HEK293 (cell line): ENCODE data around the gene FTO.

Experiments
- EGR2 ChIP-seq: fragments of 450-650 bp; formaldehyde crosslinking; IDR thresholded peaks from 2 replicates; pipeline ENCODE4 v1.5.1; 2016; ENCODE audit warnings: low read depth, missing biosample characterization, missing genetic modification characterization
- FEZF1 ChIP-seq: fragments of 450-650 bp; formaldehyde crosslinking; IDR thresholded peaks from 2 replicates; pipeline ENCODE4 v1.5.1; 2016; ENCODE audit warnings: missing biosample characterization, missing genetic modification characterization
- GFI1B ChIP-seq: fragments of 450-650 bp; formaldehyde crosslinking; IDR thresholded peaks from 2 replicates; pipeline ENCODE4 v1.5.1; 2016; ENCODE audit warnings: missing biosample characterization, missing genetic modification characterization
- HOXD13 ChIP-seq: sonication (generic); formaldehyde crosslinking; IDR thresholded peaks from 2 replicates; pipeline ENCODE4 v1.8.0; 2022; ENCODE audit warnings: missing genetic modification reagents, borderline replicate concordance
- KLF8 ChIP-seq: fragments of 450-650 bp; formaldehyde crosslinking; IDR thresholded peaks from 2 replicates; pipeline ENCODE4 v1.5.1; 2016; ENCODE audit warnings: missing biosample characterization, missing genetic modification characterization
- MYNN ChIP-seq: fragments of 450-650 bp; formaldehyde crosslinking; IDR thresholded peaks from 2 replicates; pipeline ENCODE4 v1.5.1; 2016; ENCODE audit warnings: missing biosample characterization, missing genetic modification characterization, borderline replicate concordance
- ZBTB17 ChIP-seq: fragments of 450-650 bp; formaldehyde crosslinking; IDR thresholded peaks from 2 replicates; pipeline ENCODE4 v1.5.1; 2016; ENCODE audit warnings: missing biosample characterization, missing genetic modification characterization
- ZNF138 ChIP-seq: fragments of 450-650 bp; formaldehyde crosslinking; IDR thresholded peaks from 2 replicates; pipeline ENCODE4 v1.5.1; 2016; ENCODE audit warnings: missing biosample characterization, missing genetic modification characterization, borderline replicate concordance
- ZNF157 ChIP-seq: fragments of 450-650 bp; formaldehyde crosslinking; IDR thresholded peaks from 2 replicates; pipeline ENCODE4 v1.5.1; 2016; ENCODE audit warnings: missing biosample characterization, missing genetic modification characterization
- ZNF19 ChIP-seq: fragments of 450-650 bp; formaldehyde crosslinking; IDR thresholded peaks from 2 replicates; pipeline ENCODE4; 2016; ENCODE audit warnings: missing biosample characterization, missing genetic modification characterization, low read depth
- ZNF23 ChIP-seq: fragments of 450-650 bp; formaldehyde crosslinking; IDR thresholded peaks from 2 replicates; pipeline ENCODE4 v1.5.1; 2016; ENCODE audit warnings: missing biosample characterization, missing genetic modification characterization, borderline replicate concordance
- ZNF324 ChIP-seq: fragments of 450-650 bp; formaldehyde crosslinking; IDR thresholded peaks from 2 replicates; pipeline ENCODE4 v1.5.1; 2016; ENCODE audit warnings: missing biosample characterization, missing genetic modification characterization
- ZNF473 ChIP-seq: fragments of 450-650 bp; formaldehyde crosslinking; IDR thresholded peaks from 2 replicates; pipeline ENCODE4 v1.5.1; 2017; ENCODE audit warnings: missing biosample characterization, missing genetic modification characterization
- ZNF510 ChIP-seq: fragments of 450-650 bp; formaldehyde crosslinking; IDR thresholded peaks from 2 replicates; pipeline ENCODE4 v1.5.1; 2018; ENCODE audit warnings: mild to moderate bottlenecking, missing genetic modification characterization, missing biosample characterization; ENCODE audit not compliant: insufficient replicate concordance
- ZNF549 ChIP-seq: fragments of 450-650 bp; IDR thresholded peaks from 2 replicates; pipeline ENCODE4 v1.5.1; 2018; ENCODE audit warnings: missing biosample characterization, missing genetic modification characterization, mild to moderate bottlenecking, inconsistent platforms, moderate library complexity
- ZNF585B ChIP-seq: fragments of 450-650 bp; formaldehyde crosslinking; IDR thresholded peaks from 2 replicates; pipeline ENCODE4 v1.5.1; 2016; ENCODE audit warnings: missing biosample characterization, missing genetic modification characterization
- ZNF610 ChIP-seq: fragments of 450-650 bp; formaldehyde crosslinking; IDR thresholded peaks from 2 replicates; pipeline ENCODE4 v1.5.1; 2016; ENCODE audit warnings: missing biosample characterization, missing genetic modification characterization, borderline replicate concordance
- ZNF629 ChIP-seq: fragments of 450-650 bp; formaldehyde crosslinking; IDR thresholded peaks from 2 replicates; pipeline ENCODE4 v1.5.1; 2017; ENCODE audit warnings: missing biosample characterization, missing genetic modification characterization
- ZSCAN23 ChIP-seq: fragments of 450-650 bp; formaldehyde crosslinking; IDR thresholded peaks from 2 replicates; pipeline ENCODE4 v1.5.1; 2016; ENCODE audit warnings: missing biosample characterization, missing genetic modification characterization
- ZSCAN30 ChIP-seq: fragments of 450-650 bp; IDR thresholded peaks from 2 replicates; pipeline ENCODE4 v1.5.1; 2018; ENCODE audit warnings: missing biosample characterization, mild to moderate bottlenecking, missing genetic modification characterization, moderate library complexity
- TF ChIP-seq, protein P1 (sequence below): fragments of 450-650 bp; formaldehyde crosslinking; IDR thresholded peaks from 2 replicates; pipeline ENCODE4 v1.5.1; 2016; ENCODE audit warnings: missing biosample characterization, missing genetic modification characterization
- TF ChIP-seq, protein P2 (sequence below): fragments of 450-650 bp; formaldehyde crosslinking; conservative IDR thresholded peaks from 2 replicates; pipeline ENCODE4 v1.5.1; 2016; ENCODE audit warnings: low read depth, missing biosample characterization, missing genetic modification characterization
- TF ChIP-seq, protein P3 (sequence below): fragments of 450-650 bp; IDR thresholded peaks from 2 replicates; pipeline ENCODE4 v1.5.1; 2018; ENCODE audit warnings: missing biosample characterization, mild to moderate bottlenecking, missing genetic modification characterization
- TF ChIP-seq, protein P4 (sequence below): fragments of 450-650 bp; formaldehyde crosslinking; IDR thresholded peaks from 2 replicates; pipeline ENCODE4 v1.5.1; 2016; ENCODE audit warnings: missing biosample characterization, missing genetic modification characterization
- TF ChIP-seq, protein P5 (sequence below): fragments of 450-650 bp; formaldehyde crosslinking; IDR thresholded peaks from 2 replicates; pipeline ENCODE4 v1.5.1; 2016; ENCODE audit warnings: missing biosample characterization, missing genetic modification characterization
- TF ChIP-seq, protein P6 (sequence below): fragments of 450-650 bp; formaldehyde crosslinking; IDR thresholded peaks from 2 replicates; pipeline ENCODE4 v1.5.1; 2016; ENCODE audit warnings: missing biosample characterization, missing genetic modification characterization

Gene FTO

DNA sequence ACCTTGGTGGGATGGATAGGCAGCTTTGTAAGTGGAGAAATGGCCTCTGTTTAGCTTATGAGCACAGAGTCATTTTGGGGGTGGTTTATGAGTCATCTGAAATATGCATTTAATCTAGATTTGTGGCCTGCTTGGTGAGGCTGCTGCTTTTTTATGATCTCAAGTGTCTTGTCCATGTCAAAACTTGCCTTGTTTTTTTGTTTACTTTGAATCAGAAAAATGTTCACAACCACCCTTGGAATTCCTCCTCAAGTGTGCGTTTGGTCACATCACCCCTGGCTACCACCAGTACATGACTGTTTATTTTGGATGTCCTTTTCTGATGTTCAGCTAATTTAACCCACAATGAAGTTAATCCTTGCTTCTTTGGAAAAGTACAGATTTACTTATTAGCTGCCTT, 64.6 kb downstream of the FTO start (continued):
- TF ChIP-seq ZNF549 (tag by site-specific recombination) (no peak), ZNF157 (tag by site-specific recombination) (no peak), ZNF473 (tag by site-specific recombination) (no peak), ZSCAN23 (tag by site-specific recombination) (no peak), ZNF23 (tag by site-specific recombination) (no peak), ZNF324 (tag by site-specific recombination) (no peak), GFI1B (peak; percentile 80), HOXD13 (CRISPR knock-in tag) (no peak; the same call in 1 of the 2 replicates), ZNF138 (no peak), ZBTB17 (tag by site-specific recombination) (no peak), ZNF585B (tag by site-specific recombination) (no peak), EGR2 (no peak), FEZF1 (tag by site-specific recombination) (peak; percentile 94), ZSCAN30 (tag by site-specific recombination) (no peak), ZNF19 (tag by site-specific recombination) (no peak), ZNF629 (tag by site-specific recombination) (peak; percentile 85), KLF8 (tag by site-specific recombination) (peak; percentile 41; the same call in 1 of the 2 replicates), ZNF610 (no peak), MYNN (tag by site-specific recombination) (no peak), ZNF510 (no peak)
- TF ChIP-seq, protein P1, sequence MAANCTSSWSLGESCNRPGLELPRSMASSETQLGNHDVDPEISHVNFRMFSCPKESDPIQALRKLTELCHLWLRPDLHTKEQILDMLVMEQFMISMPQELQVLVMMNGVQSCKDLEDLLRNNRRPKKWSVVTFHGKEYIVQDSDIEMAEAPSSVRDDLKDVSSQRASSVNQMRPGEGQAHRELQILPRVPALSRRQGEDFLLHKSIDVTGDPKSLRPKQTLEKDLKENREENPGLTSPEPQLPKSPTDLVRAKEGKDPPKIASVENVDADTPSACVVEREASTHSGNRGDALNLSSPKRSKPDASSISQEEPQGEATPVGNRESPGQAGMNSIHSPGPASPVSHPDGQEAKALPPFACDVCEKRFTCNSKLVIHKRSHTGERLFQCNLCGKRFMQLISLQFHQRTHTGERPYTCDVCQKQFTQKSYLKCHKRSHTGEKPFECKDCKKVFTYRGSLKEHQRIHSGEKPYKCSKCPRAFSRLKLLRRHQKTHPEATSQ (tag by site-specific recombination), result no peak
- TF ChIP-seq, protein P2, sequence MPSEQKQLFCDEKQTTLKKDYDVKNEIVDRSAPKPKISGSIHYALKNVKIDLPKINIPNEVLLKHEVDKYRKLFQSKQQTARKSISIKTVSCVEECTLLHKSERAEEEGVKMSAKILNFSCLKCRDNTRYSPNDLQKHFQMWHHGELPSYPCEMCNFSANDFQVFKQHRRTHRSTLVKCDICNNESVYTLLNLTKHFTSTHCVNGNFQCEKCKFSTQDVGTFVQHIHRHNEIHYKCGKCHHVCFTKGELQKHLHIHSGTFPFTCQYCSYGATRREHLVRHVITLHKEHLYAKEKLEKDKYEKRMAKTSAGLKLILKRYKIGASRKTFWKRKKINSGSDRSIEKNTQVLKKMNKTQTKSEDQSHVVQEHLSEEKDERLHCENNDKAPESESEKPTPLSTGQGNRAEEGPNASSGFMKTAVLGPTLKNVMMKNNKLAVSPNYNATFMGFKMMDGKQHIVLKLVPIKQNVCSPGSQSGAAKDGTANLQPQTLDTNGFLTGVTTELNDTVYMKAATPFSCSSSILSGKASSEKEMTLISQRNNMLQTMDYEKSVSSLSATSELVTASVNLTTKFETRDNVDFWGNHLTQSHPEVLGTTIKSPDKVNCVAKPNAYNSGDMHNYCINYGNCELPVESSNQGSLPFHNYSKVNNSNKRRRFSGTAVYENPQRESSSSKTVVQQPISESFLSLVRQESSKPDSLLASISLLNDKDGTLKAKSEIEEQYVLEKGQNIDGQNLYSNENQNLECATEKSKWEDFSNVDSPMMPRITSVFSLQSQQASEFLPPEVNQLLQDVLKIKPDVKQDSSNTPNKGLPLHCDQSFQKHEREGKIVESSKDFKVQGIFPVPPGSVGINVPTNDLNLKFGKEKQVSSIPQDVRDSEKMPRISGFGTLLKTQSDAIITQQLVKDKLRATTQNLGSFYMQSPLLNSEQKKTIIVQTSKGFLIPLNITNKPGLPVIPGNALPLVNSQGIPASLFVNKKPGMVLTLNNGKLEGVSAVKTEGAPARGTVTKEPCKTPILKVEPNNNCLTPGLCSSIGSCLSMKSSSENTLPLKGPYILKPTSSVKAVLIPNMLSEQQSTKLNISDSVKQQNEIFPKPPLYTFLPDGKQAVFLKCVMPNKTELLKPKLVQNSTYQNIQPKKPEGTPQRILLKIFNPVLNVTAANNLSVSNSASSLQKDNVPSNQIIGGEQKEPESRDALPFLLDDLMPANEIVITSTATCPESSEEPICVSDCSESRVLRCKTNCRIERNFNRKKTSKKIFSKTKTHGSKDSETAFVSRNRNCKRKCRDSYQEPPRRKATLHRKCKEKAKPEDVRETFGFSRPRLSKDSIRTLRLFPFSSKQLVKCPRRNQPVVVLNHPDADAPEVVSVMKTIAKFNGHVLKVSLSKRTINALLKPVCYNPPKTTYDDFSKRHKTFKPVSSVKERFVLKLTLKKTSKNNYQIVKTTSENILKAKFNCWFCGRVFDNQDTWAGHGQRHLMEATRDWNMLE (tag by site-specific recombination), result 0 out of 2 replicates have a peak, but pooled peaks have one; percentile 42
- TF ChIP-seq, protein P3, sequence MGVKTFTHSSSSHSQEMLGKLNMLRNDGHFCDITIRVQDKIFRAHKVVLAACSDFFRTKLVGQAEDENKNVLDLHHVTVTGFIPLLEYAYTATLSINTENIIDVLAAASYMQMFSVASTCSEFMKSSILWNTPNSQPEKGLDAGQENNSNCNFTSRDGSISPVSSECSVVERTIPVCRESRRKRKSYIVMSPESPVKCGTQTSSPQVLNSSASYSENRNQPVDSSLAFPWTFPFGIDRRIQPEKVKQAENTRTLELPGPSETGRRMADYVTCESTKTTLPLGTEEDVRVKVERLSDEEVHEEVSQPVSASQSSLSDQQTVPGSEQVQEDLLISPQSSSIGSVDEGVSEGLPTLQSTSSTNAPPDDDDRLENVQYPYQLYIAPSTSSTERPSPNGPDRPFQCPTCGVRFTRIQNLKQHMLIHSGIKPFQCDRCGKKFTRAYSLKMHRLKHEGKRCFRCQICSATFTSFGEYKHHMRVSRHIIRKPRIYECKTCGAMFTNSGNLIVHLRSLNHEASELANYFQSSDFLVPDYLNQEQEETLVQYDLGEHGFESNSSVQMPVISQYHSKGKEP (tag by site-specific recombination), result peak; percentile 67
- TF ChIP-seq, protein P4, sequence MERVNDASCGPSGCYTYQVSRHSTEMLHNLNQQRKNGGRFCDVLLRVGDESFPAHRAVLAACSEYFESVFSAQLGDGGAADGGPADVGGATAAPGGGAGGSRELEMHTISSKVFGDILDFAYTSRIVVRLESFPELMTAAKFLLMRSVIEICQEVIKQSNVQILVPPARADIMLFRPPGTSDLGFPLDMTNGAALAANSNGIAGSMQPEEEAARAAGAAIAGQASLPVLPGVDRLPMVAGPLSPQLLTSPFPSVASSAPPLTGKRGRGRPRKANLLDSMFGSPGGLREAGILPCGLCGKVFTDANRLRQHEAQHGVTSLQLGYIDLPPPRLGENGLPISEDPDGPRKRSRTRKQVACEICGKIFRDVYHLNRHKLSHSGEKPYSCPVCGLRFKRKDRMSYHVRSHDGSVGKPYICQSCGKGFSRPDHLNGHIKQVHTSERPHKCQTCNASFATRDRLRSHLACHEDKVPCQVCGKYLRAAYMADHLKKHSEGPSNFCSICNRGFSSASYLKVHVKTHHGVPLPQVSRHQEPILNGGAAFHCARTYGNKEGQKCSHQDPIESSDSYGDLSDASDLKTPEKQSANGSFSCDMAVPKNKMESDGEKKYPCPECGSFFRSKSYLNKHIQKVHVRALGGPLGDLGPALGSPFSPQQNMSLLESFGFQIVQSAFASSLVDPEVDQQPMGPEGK (tag by site-specific recombination), result 0 out of 2 replicates have a peak, but pooled peaks have one; percentile 40
- TF ChIP-seq, protein P5, sequence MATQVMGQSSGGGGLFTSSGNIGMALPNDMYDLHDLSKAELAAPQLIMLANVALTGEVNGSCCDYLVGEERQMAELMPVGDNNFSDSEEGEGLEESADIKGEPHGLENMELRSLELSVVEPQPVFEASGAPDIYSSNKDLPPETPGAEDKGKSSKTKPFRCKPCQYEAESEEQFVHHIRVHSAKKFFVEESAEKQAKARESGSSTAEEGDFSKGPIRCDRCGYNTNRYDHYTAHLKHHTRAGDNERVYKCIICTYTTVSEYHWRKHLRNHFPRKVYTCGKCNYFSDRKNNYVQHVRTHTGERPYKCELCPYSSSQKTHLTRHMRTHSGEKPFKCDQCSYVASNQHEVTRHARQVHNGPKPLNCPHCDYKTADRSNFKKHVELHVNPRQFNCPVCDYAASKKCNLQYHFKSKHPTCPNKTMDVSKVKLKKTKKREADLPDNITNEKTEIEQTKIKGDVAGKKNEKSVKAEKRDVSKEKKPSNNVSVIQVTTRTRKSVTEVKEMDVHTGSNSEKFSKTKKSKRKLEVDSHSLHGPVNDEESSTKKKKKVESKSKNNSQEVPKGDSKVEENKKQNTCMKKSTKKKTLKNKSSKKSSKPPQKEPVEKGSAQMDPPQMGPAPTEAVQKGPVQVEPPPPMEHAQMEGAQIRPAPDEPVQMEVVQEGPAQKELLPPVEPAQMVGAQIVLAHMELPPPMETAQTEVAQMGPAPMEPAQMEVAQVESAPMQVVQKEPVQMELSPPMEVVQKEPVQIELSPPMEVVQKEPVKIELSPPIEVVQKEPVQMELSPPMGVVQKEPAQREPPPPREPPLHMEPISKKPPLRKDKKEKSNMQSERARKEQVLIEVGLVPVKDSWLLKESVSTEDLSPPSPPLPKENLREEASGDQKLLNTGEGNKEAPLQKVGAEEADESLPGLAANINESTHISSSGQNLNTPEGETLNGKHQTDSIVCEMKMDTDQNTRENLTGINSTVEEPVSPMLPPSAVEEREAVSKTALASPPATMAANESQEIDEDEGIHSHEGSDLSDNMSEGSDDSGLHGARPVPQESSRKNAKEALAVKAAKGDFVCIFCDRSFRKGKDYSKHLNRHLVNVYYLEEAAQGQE (tag by site-specific recombination), result no peak
- TF ChIP-seq, protein P6, sequence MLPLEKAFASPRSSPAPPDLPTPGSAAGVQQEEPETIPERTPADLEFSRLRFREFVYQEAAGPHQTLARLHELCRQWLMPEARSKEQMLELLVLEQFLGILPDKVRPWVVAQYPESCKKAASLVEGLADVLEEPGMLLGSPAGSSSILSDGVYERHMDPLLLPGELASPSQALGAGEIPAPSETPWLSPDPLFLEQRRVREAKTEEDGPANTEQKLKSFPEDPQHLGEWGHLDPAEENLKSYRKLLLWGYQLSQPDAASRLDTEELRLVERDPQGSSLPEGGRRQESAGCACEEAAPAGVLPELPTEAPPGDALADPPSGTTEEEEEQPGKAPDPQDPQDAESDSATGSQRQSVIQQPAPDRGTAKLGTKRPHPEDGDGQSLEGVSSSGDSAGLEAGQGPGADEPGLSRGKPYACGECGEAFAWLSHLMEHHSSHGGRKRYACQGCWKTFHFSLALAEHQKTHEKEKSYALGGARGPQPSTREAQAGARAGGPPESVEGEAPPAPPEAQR, result no peak
